ENCODE results near the gene DPH3. TPM values are rescaled to one million over a fixed set of nuclear protein-coding genes. Genes with fewer than 3 reads are reported as not detected.
A peak's percentile ranks its signal among the peaks of the same experiment; 100 is the strongest.

Gene DPH3
- total and polyA plus RNA-seq, 8 donors, result 4.7 to 21.2 (median 17.4) TPM

- no peak for TF ChIP-seq CTCF (IDR thresholded peaks at IDR 0.05)
- no peak for TF ChIP-seq POLR2A (IDR thresholded peaks at IDR 0.05)
- no peak for TF ChIP-seq POLR2AphosphoS5 (IDR thresholded peaks at IDR 0.05)
- no peak for TF ChIP-seq EP300 (IDR thresholded peaks at IDR 0.05)
- DNase-seq, result peak in 1 of 2 donors; percentile 43
- Histone ChIP-seq H3K4me1 (no peaks in the 10 kb centered on the region), H3K27me3 (no peaks in the 10 kb centered on the region), H3K36me3 (peaks cover 3 to 57% (median 47%) of the 10 kb centered on the region in 4 donors), H3K4me3 (no peak overlapping the region), H3K9me3 (no peaks in the 10 kb centered on the region), H3K27ac (no peak overlapping the region)
- 81 to 92% (median 87%) methylated on average over 3 of the region's 3 CpGs for WGBS, 5 donors
- intact Hi-C loops (cut with DNase I; ENCODE audit: low total_unique reads), result no loop called here
Measured at GRCh38 chr3:16279010-16279801, 14.5 kb upstream of the DPH3 start.

GRCh38 chr3:16277471-16277870, 12.7 kb upstream of the DPH3 start:
- TF ChIP-seq EP300 (IDR thresholded peaks at IDR 0.05) (no peak), POLR2A (IDR thresholded peaks at IDR 0.05) (no peak), CTCF (IDR thresholded peaks at IDR 0.05) (no peak), POLR2AphosphoS5 (IDR thresholded peaks at IDR 0.05) (no peak)
- Histone ChIP-seq H3K4me3 (no peak overlapping the region), H3K27ac (no peak overlapping the region), H3K27me3 (no peaks in the 10 kb centered on the region), H3K36me3 (peaks cover 11 to 56% (median 43%) of the 10 kb centered on the region in 4 donors), H3K4me1 (no peaks in the 10 kb centered on the region), H3K9me3 (no peaks in the 10 kb centered on the region)
- 73 to 87% (median 84%) methylated on average over 3 of the region's 3 CpGs for WGBS, 5 donors
- intact Hi-C loops (cut with DNase I; ENCODE audit: low total_unique reads), result no loop called here
- DNase-seq, result no peak

GRCh38 chr3:16273867-16274266, 9.1 kb upstream of the DPH3 start:
- Histone ChIP-seq H3K4me3 (no peak overlapping the region), H3K27me3 (no peaks in the 10 kb centered on the region), H3K4me1 (no peaks in the 10 kb centered on the region), H3K9me3 (no peaks in the 10 kb centered on the region), H3K27ac (no peak overlapping the region), H3K36me3 (peaks cover 27 to 75% (median 54%) of the 10 kb centered on the region in 4 donors)
- no peak for DNase-seq
- intact Hi-C loops (cut with DNase I; ENCODE audit: low total_unique reads), result no loop called here
- no peak for TF ChIP-seq POLR2A (IDR thresholded peaks at IDR 0.05)
- no peak for TF ChIP-seq POLR2AphosphoS5 (IDR thresholded peaks at IDR 0.05)
- TF ChIP-seq CTCF (IDR thresholded peaks at IDR 0.05), result no peak
- no peak for TF ChIP-seq EP300 (IDR thresholded peaks at IDR 0.05)
- WGBS, 5 donors, result 89 to 97% (median 96%) methylated on average over 2 of the region's 2 CpGs

- Histone ChIP-seq H3K4me3 (no peak overlapping the region), H3K9me3 (no peaks in the 10 kb centered on the region), H3K36me3 (peaks cover 24 to 69% (median 49%) of the 10 kb centered on the region in 4 donors), H3K27ac (no peak overlapping the region), H3K27me3 (no peaks in the 10 kb centered on the region), H3K4me1 (peaks cover 3 to 10% (median 6%) of the 10 kb centered on the region in 4 donors)
- WGBS, 5 donors, result 89 to 95% (median 93%) methylated on average over 1 of the region's 1 CpG
- intact Hi-C loops (cut with DNase I; ENCODE audit: low total_unique reads), result no loop called here
- no peak for DNase-seq
- TF ChIP-seq POLR2A (IDR thresholded peaks at IDR 0.05) (no peak), POLR2AphosphoS5 (IDR thresholded peaks at IDR 0.05) (no peak), CTCF (IDR thresholded peaks at IDR 0.05) (no peak), EP300 (IDR thresholded peaks at IDR 0.05) (no peak)
Measured at GRCh38 chr3:16272588-16272987, 7.8 kb upstream of the DPH3 start.

Measured in stomach (tissue), 9 donors.